Measurements from ENCODE around the gene METTL6. TPM values are rescaled to one million over a fixed set of nuclear protein-coding genes. Genes with fewer than 3 reads are reported as not detected.

METTL6 gene
- polyA plus RNA-seq, 1 donor (not counting 4 experiments of a cell fraction or from before 2014, with no cell fraction given): 16.3 TPM

DNA sequence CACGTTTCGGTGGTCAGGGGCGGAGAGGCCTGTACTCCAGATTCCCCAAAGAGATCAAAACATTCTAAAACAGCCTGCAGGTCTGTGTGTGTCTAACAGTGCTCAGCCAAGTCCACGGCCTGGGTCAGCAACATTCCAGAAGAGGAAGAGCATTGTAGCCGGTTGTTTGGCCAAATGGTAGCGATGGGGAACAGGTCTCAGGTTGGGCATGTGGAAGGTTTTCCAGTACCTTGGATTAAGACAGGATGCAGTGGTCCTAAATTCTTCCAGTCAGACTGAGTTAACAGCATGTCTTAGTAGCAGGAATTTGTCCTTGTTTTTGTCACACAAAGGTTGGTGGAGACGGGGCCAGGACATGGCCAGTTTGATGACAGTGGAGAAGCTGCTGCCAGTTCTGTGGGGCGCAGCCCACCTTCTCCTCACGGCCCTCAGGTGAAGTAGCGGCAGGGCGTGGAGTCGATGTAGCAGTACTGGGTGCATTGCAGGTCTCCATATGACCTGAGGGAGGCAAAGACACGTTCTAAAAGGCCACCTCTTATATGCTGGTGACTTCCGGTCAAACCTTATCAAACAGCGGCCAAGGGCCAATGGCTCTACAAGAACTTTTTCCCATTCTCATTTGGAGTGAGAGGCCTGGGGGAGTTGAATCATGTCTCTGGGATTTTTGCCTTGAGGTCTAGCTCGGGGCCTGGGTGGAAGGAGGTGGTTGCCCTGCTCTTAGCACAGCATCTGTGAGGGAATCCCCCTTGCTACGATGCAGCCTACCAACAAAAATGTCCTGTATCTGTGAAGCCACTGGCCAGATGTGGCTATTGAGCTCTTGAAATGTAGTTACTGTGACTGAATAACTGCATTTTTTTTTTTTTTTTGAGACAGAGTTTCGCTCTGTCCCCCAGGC lies 24.1 kb upstream of the METTL6 start:
- Histone ChIP-seq H4K20me1 (ENCODE audit: control insufficient read depth, extremely low read depth, insufficient read depth, low read length) (no peaks in the 10 kb centered on the region), H3K9me3 (ENCODE audit: control insufficient read depth, low read depth, low read length) (no peaks in the 10 kb centered on the region), H3K27ac (ENCODE audit: control insufficient read depth, insufficient read depth, low read length) (no peak overlapping the region), H3K4me3 (ENCODE audit: control insufficient read depth in 2 of 3, extremely low read depth in 1 of 3, insufficient read depth in 2 of 3, low read depth in 1 of 3, low read length in 3 of 3) (no peak overlapping the region), H3K4me2 (ENCODE audit: control insufficient read depth, extremely low read depth, insufficient read depth, low read depth, low read length) (no peak overlapping the region), H2AFZ (ENCODE audit: control insufficient read depth, low read length) (no peak overlapping the region), H3K9ac (ENCODE audit: control insufficient read depth, extremely low read depth, insufficient read depth, low read length) (no peak overlapping the region), H3K79me2 (ENCODE audit: control insufficient read depth, insufficient read depth, low read length) (no peaks in the 10 kb centered on the region), H3K27me3 (ENCODE audit: control insufficient read depth, extremely low read depth, insufficient read depth, low read length) (no peaks in the 10 kb centered on the region), H3K4me1 (ENCODE audit: control insufficient read depth, extremely low read depth, insufficient read depth, low read length) (no peaks in the 10 kb centered on the region), H3K36me3 (ENCODE audit: control insufficient read depth in 2 of 2, extremely low read depth in 1 of 2, insufficient read depth in 2 of 2, low read length in 2 of 2) (no peaks in the 10 kb centered on the region), H3K9me1 (ENCODE audit: control insufficient read depth, extremely low read depth, insufficient read depth, low read length) (no peaks in the 10 kb centered on the region)
- DNase-seq (ENCODE audit: low read depth, low spot score) (no peak), FAIRE-seq (no peak)
- dilution Hi-C loops (cut with MboI; ENCODE audit: extremely low pct_ligation_motif_present, low sequenced_read_pairs): no loop called here
- TF ChIP-seq EZH2 (IDR thresholded peaks at IDR 0.05; ENCODE audit: low read length): no peak
- TF ChIP-seq, protein P1, sequence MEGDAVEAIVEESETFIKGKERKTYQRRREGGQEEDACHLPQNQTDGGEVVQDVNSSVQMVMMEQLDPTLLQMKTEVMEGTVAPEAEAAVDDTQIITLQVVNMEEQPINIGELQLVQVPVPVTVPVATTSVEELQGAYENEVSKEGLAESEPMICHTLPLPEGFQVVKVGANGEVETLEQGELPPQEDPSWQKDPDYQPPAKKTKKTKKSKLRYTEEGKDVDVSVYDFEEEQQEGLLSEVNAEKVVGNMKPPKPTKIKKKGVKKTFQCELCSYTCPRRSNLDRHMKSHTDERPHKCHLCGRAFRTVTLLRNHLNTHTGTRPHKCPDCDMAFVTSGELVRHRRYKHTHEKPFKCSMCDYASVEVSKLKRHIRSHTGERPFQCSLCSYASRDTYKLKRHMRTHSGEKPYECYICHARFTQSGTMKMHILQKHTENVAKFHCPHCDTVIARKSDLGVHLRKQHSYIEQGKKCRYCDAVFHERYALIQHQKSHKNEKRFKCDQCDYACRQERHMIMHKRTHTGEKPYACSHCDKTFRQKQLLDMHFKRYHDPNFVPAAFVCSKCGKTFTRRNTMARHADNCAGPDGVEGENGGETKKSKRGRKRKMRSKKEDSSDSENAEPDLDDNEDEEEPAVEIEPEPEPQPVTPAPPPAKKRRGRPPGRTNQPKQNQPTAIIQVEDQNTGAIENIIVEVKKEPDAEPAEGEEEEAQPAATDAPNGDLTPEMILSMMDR (optimal IDR thresholded peaks at IDR 0.05 in 1 of 3, IDR thresholded peaks at IDR 0.05 in 1 of 3, conservative IDR thresholded peaks at IDR 0.05 in 1 of 3; ENCODE audit: extremely low read depth in 1 of 3, insufficient read depth in 2 of 3, low read length in 3 of 3): no peak

DNA sequence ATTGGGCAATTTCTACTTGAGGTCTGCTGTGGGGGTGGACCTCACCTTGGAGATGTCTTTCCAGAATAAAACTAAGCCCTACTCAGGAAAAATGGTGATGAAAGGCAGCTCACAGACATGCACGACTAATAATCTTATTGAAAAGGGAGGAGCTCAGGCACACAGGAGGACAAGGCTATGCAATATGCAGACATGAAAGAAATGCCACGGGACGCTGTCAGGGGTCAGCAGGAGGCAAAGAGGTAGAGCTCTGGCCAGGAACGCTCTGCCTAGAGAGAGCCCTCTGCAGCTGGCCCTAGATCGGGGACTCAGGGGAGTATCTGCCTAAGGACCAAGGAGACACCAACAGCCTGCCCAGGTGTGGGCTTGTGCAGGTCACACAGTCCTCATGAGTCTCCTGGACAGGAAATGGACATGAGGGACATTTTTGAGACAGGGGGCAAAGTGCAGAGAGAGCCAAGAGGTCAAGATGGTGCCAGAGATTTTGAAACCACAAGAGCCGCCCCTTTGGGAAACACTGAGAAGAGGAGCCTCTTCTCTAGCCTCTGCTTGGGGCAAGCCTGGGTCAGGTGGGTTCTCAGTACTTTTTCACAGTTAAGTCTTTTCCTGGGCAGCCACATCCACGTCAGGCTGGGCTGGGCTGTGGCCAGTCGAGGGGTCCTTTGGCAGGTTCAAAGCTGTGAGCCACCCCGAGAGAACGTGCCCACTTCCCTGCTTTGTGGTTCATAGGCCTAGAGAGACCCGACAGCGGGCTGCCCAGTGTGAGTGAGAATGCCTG lies 23.3 kb upstream of the METTL6 start:
- no peak for TF ChIP-seq EZH2 (IDR thresholded peaks at IDR 0.05; ENCODE audit: low read length)
- TF ChIP-seq, protein P1 (optimal IDR thresholded peaks at IDR 0.05 in 1 of 3, IDR thresholded peaks at IDR 0.05 in 1 of 3, conservative IDR thresholded peaks at IDR 0.05 in 1 of 3; ENCODE audit: extremely low read depth in 1 of 3, insufficient read depth in 2 of 3, low read length in 3 of 3): no peak
- H3K27ac ChIP-seq (ENCODE audit: control insufficient read depth, insufficient read depth, low read length): no peak overlapping the region
- DNase-seq (ENCODE audit: low read depth, low spot score) (no peak), FAIRE-seq (no peak)
- no peaks in the 10 kb centered on the region for H3K4me1 ChIP-seq (ENCODE audit: control insufficient read depth, extremely low read depth, insufficient read depth, low read length)
- no peak overlapping the region for H3K4me3 ChIP-seq (ENCODE audit: control insufficient read depth in 2 of 3, extremely low read depth in 1 of 3, insufficient read depth in 2 of 3, low read depth in 1 of 3, low read length in 3 of 3)
- no peaks in the 10 kb centered on the region for H3K9me1 ChIP-seq (ENCODE audit: control insufficient read depth, extremely low read depth, insufficient read depth, low read length)
- no peaks in the 10 kb centered on the region for H3K79me2 ChIP-seq (ENCODE audit: control insufficient read depth, insufficient read depth, low read length)
- H2AFZ ChIP-seq (ENCODE audit: control insufficient read depth, low read length): no peak overlapping the region
- H3K4me2 ChIP-seq (ENCODE audit: control insufficient read depth, extremely low read depth, insufficient read depth, low read depth, low read length): no peak overlapping the region
- no peaks in the 10 kb centered on the region for H3K27me3 ChIP-seq (ENCODE audit: control insufficient read depth, extremely low read depth, insufficient read depth, low read length)
- no peaks in the 10 kb centered on the region for H3K36me3 ChIP-seq (ENCODE audit: control insufficient read depth in 2 of 2, extremely low read depth in 1 of 2, insufficient read depth in 2 of 2, low read length in 2 of 2)
- H4K20me1 ChIP-seq (ENCODE audit: control insufficient read depth, extremely low read depth, insufficient read depth, low read length): no peaks in the 10 kb centered on the region
- dilution Hi-C loops (cut with MboI; ENCODE audit: extremely low pct_ligation_motif_present, low sequenced_read_pairs): no loop called here
- H3K9ac ChIP-seq (ENCODE audit: control insufficient read depth, extremely low read depth, insufficient read depth, low read length): no peak overlapping the region
- H3K9me3 ChIP-seq (ENCODE audit: control insufficient read depth, low read depth, low read length): no peaks in the 10 kb centered on the region
